Neural cell (in vitro differentiated cells): ENCODE data around the gene CHEK1.

Experiments used
- TF ChIP-seq, protein P1 (sequence below): IDR thresholded peaks from 2 replicates; pipeline ENCODE4 v1.6.1; 2012; ENCODE audit warnings: borderline replicate concordance
- TF ChIP-seq, protein P2 (sequence below): fragments of 450-650 bp; IDR thresholded peaks from 2 replicates; pipeline ENCODE4 v1.5.1; 2014; ENCODE audit warnings: antibody characterized with exemption, mild to moderate bottlenecking, moderate library complexity; ENCODE audit not compliant: poor library complexity, severe bottlenecking

DNA sequence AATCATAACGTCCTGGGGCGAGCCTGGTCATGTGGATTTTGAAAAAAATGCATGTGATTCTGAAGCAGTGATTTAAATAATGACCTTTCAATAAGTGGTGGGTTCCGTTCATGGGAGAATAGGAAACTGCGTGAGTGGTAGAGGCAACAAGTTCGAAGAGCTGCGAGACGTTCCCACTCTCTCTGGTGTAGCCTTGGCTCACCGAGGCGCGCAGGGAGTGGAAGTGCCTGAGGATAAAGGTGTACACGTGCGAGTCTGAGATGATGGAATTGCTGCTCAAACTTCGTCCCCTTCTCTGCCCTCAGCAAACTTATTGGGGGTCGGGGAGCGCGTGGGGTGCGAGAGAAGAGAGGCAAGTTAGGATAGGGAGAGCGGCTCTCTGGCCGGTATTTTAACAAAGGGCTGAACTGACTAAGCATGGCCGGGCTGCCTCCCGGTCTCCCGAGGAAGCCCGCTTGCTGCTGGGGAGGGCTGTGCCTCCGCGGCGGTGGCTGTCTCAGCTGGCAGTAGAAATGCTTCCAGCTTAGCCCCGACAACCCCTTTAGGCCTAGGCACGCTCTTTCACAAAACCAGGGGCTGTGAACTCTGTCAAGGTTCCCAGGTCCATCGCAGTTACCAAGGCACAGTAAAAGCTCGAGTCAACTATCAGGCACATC is 33.2 kb upstream of the CHEK1 start:
- TF ChIP-seq, protein P1, sequence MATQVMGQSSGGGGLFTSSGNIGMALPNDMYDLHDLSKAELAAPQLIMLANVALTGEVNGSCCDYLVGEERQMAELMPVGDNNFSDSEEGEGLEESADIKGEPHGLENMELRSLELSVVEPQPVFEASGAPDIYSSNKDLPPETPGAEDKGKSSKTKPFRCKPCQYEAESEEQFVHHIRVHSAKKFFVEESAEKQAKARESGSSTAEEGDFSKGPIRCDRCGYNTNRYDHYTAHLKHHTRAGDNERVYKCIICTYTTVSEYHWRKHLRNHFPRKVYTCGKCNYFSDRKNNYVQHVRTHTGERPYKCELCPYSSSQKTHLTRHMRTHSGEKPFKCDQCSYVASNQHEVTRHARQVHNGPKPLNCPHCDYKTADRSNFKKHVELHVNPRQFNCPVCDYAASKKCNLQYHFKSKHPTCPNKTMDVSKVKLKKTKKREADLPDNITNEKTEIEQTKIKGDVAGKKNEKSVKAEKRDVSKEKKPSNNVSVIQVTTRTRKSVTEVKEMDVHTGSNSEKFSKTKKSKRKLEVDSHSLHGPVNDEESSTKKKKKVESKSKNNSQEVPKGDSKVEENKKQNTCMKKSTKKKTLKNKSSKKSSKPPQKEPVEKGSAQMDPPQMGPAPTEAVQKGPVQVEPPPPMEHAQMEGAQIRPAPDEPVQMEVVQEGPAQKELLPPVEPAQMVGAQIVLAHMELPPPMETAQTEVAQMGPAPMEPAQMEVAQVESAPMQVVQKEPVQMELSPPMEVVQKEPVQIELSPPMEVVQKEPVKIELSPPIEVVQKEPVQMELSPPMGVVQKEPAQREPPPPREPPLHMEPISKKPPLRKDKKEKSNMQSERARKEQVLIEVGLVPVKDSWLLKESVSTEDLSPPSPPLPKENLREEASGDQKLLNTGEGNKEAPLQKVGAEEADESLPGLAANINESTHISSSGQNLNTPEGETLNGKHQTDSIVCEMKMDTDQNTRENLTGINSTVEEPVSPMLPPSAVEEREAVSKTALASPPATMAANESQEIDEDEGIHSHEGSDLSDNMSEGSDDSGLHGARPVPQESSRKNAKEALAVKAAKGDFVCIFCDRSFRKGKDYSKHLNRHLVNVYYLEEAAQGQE: no peak
- TF ChIP-seq, protein P2, sequence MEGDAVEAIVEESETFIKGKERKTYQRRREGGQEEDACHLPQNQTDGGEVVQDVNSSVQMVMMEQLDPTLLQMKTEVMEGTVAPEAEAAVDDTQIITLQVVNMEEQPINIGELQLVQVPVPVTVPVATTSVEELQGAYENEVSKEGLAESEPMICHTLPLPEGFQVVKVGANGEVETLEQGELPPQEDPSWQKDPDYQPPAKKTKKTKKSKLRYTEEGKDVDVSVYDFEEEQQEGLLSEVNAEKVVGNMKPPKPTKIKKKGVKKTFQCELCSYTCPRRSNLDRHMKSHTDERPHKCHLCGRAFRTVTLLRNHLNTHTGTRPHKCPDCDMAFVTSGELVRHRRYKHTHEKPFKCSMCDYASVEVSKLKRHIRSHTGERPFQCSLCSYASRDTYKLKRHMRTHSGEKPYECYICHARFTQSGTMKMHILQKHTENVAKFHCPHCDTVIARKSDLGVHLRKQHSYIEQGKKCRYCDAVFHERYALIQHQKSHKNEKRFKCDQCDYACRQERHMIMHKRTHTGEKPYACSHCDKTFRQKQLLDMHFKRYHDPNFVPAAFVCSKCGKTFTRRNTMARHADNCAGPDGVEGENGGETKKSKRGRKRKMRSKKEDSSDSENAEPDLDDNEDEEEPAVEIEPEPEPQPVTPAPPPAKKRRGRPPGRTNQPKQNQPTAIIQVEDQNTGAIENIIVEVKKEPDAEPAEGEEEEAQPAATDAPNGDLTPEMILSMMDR: no peak
